GM12865 (cell line): ENCODE results near the gene RPH3AL.

ENCODE experiments used
- DNase-seq: peaks from one replicate; pipeline ENCODE4 v3.0.0; 2010; ENCODE audit warnings: low read depth
- H3K4me3 ChIP-seq: 2 replicates; pipeline ENCODE4 v1.5.1; 2011; ENCODE audit warnings: mild to moderate bottlenecking, low read depth, low read length, control low read depth
- TF ChIP-seq, protein P1 (sequence below): IDR thresholded peaks from 2 replicates; pipeline ENCODE4 v1.5.1; 2011; ENCODE audit warnings: low read length, control low read depth, low read depth, inconsistent platforms; ENCODE audit not compliant: insufficient read depth; ENCODE audit errors: missing control alignments

RPH3AL gene

DNA sequence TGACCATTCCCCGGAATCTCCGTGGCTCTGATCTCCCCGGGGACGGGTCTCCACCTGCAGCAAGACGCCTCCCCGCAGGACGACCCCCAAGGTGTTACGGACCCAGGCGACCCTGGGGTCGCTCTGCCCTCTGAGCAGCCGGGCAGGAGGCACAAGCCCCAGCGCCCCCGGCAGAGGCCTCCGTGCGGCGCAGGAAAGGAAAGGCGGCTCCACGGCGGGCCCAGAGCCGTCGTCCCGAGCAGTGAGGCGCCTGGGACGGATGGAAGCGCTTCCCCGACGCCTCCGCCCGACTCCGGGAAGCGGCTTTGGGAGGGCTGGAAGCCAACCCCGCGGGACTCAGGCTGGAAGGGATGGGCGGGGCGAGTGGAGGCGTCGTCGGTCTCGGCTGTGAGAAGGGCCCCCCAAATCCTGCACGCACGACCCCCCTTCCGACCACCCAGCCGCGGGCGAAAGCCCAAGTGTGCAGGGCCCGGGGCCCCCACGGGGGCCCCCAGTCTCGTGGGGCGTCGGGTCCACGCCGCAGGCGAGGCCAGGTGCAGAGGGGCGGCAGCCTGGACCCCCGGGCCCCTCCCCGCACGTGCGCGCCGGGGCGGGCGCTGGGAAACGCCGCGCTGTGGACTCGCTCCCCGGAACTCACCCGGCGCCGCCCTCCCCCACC lies 32.7 kb upstream of the RPH3AL start:
- peak overlapping the region; percentile 46 for H3K4me3 ChIP-seq
- no peak for DNase-seq
- TF ChIP-seq, protein P1, sequence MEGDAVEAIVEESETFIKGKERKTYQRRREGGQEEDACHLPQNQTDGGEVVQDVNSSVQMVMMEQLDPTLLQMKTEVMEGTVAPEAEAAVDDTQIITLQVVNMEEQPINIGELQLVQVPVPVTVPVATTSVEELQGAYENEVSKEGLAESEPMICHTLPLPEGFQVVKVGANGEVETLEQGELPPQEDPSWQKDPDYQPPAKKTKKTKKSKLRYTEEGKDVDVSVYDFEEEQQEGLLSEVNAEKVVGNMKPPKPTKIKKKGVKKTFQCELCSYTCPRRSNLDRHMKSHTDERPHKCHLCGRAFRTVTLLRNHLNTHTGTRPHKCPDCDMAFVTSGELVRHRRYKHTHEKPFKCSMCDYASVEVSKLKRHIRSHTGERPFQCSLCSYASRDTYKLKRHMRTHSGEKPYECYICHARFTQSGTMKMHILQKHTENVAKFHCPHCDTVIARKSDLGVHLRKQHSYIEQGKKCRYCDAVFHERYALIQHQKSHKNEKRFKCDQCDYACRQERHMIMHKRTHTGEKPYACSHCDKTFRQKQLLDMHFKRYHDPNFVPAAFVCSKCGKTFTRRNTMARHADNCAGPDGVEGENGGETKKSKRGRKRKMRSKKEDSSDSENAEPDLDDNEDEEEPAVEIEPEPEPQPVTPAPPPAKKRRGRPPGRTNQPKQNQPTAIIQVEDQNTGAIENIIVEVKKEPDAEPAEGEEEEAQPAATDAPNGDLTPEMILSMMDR: no peak

DNA sequence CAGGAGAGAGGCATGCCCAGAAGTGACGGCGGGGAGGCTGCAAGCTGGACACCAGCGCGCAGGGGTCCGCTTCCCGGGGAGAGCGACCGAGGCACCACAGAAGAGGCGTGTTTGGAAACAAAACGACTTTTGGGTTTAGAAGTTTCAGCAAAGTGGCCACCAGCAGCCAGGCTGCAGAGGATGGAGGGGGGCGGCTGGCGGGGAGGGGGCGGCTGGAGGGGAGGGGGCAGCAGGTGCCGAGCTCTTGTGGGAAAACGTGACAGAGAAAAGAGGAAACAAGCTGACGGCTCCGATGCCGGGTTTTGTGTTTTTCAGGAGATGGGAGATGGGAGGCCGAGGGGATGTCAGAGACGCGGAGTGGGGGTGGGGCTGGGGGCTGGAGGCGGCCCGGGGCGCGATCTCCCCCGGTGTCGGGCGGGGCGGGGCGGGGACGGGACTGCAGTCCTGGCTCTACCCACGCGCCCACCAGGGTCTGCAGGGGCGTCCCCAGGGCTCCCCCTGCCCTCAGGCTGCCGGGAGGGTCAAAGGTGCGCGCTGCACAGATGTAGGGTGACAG lies 32.1 kb upstream of the RPH3AL start:
- TF ChIP-seq, protein P1: no peak
- no peak for DNase-seq
- H3K4me3 ChIP-seq: no peak overlapping the region

DNA sequence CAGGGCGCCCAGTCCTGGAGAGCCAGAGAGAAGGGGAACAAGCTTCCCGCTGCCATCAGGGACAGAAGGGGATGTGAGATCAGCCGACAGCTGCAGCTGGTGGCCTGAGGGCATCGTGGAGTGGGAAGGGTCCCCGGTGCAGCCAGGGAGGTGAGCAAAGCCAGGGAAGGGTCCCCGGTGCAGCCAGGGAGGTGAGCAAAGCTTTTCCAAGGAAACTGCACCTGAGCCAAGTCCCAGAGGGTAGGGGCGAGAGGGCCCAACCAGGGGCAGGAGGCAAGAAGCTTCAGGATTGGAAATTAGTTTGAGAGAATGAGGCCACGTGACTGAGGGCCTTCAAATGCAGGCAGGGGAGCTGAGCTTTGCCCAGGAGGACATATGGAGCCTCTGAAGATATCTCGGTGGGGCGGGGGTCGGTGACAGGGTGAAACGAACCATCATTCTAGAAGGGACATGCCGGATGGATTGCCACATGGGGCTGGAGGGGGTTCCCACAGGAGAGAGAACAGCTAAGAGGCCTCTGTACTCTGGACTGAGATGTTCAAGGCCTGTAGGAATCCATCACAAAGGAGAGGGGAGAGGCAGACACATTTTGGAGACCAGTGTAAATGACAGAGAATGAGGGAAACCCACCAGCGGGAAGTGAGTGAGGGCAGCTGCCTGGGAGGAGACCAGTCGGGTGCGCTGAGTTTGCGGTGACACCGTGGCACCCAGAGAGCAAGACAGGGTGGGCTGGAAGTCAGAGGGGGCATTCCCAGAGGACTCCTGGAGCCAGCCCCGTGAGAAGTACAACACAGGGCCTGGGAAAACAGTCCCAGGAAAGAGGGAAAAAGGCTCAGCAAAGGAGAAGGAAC lies 31.4 kb upstream of the RPH3AL start:
- TF ChIP-seq, protein P1: no peak
- DNase-seq: no peak
- no peak overlapping the region for H3K4me3 ChIP-seq

DNA sequence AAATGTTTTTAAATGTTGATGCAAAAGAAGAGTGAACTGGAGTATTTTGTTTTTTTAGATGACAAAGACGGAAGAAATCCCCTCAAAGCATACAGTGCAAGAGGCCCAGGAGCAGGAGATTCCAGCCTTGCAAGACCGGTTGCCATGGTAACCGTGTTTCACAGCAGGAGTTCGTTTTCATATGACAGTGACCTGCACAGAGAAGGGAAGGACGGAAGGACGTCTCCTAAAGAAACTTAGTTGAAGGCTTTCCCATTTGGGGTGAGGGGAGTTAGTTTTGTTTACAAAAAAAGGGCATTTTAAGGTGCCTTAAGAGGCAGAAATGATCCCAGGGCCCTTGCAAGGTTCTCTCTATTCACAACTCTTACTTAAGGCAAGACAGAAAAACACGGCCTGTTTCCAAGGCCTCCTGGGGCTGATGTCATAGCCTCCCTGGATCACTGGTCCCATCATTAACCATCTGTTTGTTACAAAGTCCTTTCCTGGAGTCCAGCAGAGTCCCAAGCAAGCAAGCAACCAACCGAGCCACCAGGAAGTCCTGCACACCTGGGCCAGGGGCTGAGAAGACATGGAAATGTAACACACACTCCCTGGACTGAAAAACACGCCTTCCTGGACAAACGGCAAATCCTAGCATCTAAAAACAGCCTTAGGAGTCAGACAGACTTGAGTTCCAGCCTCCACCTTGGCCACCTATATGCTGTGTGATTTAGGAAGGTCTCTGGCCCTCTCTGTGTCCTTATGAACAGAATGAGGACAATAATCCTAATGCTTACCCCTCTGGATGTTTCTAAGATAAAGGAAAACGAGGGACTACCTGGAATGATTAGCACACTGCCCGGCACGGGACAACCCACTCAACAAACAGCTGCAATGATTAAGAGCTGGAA lies 30.3 kb upstream of the RPH3AL start:
- H3K4me3 ChIP-seq: no peak overlapping the region
- TF ChIP-seq, protein P1: no peak
- no peak for DNase-seq

DNA sequence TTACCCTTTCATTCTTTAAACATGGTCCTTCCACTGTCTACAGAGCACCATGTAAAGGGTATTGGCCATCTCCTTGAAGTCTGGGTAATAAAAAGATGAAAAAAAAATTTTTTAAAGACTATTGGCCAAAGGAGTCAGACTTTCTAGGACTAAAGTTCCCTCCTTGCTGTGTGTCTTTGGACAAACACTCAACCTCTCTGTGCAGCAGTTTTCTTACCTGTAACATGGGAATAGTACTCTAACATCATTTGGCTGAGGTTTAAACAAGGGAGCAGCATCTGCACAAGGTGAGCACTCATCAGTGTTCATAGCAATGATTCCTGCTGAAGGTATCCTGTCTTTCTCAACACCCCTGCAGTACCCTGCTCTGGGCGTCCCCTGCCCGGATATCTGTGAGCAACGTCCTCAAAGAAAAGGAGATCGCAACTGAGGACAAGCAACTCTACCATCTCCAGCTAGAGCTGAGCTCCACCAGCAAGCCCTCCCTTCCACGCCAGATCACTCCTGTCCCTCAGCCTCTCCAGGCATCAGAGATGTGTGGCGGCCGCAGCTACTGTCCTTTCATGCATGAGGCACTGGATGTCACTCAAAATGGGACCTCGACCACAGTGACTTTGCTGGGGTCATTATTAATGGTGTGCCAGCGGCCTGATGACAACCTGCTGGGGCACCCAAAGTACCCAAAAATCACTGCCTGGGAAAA lies 29.5 kb upstream of the RPH3AL start:
- TF ChIP-seq, protein P1: no peak
- no peak for DNase-seq
- no peak overlapping the region for H3K4me3 ChIP-seq

DNA sequence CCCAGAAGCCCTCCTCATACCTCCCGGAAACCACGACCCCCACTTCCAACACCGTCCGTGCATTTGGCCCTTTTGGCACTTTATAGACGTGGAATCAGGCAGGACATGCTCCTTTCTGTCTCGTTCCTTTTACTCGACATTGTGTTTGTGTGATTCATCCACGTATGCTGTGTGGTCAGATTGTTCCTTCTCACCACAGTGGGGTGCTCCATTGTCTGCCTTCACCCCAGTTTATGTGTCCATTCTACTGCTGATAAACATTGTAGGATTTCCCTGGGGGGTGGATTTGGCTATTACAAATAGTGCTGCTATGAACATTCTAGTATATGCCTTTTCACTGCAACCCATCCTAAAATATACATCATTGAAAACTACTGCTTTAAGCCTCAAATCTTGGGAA lies 28.9 kb upstream of the RPH3AL start:
- H3K4me3 ChIP-seq: no peak overlapping the region
- no peak for DNase-seq
- TF ChIP-seq, protein P1: no peak
